OCI-LY1 (cell line): Measurements from ENCODE around the gene B4GALNT1.
A peak's percentile ranks its signal among the peaks of the same experiment; 100 is the strongest.

Source experiments
- H2AFZ ChIP-seq: fragments of 200-600 bp; sonication (generic), shearing (Covaris generic); 2 replicates; pipeline ENCODE4 v1.6.0; 2014; ENCODE audit warnings: antibody characterized with exemption, mild to moderate bottlenecking, low read length
- H3F3A ChIP-seq: fragments of 200-600 bp; sonication (generic), shearing (Covaris generic); 2 replicates; pipeline ENCODE4 v1.6.0; 2014; ENCODE audit warnings: mild to moderate bottlenecking, antibody characterized with exemption, low read length, moderate library complexity; ENCODE audit not compliant: insufficient read depth
- H3K27ac ChIP-seq: fragments of 200-600 bp; sonication (generic); 2 replicates; pipeline ENCODE4 v1.5.1; 2014; ENCODE audit warnings: low read length, mixed run types, mild to moderate bottlenecking, low read depth; ENCODE audit not compliant: poor library complexity, severe bottlenecking
- H3K27me3 ChIP-seq: fragments of 200-600 bp; sonication (generic); 2 replicates; pipeline ENCODE4 v1.6.0; 2014; ENCODE audit warnings: antibody characterized with exemption, mild to moderate bottlenecking, low read length, moderate library complexity; ENCODE audit not compliant: insufficient read depth
- H3K36me3 ChIP-seq: fragments of 200-600 bp; sonication (generic); 2 replicates; pipeline ENCODE4 v1.6.1; 2014; ENCODE audit warnings: mild to moderate bottlenecking, antibody characterized with exemption, low read length, moderate library complexity, mixed read lengths; ENCODE audit not compliant: insufficient read depth
- H3K4me1 ChIP-seq: fragments of 200-600 bp; sonication (generic); 2 replicates; pipeline ENCODE4 v1.5.1; 2014; ENCODE audit warnings: mild to moderate bottlenecking, low read length, moderate library complexity; ENCODE audit not compliant: insufficient read depth, severe bottlenecking
- H3K4me2 ChIP-seq: fragments of 200-600 bp; sonication (generic), shearing (Covaris generic); 2 replicates; pipeline ENCODE4 v1.6.1; 2014; ENCODE audit warnings: low read length
- H3K4me3 ChIP-seq: fragments of 200-600 bp; sonication (generic); 2 replicates; pipeline ENCODE4 v1.5.1; 2014; ENCODE audit warnings: low read length, low read depth, mild to moderate bottlenecking, mixed read lengths; ENCODE audit not compliant: poor library complexity, severe bottlenecking
- H3K79me2 ChIP-seq: fragments of 200-600 bp; shearing (Covaris generic); 2 replicates; pipeline ENCODE4 v1.6.1; 2016; ENCODE audit warnings: mixed run types, low read length, mixed read lengths; ENCODE audit not compliant: insufficient read depth
- H3K9ac ChIP-seq: fragments of 200-600 bp; sonication (generic), shearing (Covaris generic); 2 replicates; pipeline ENCODE4 v1.6.1; 2014; ENCODE audit warnings: mild to moderate bottlenecking, low read length, mixed read lengths
- H3K9me2 ChIP-seq: fragments of 200-600 bp; sonication (generic), shearing (Covaris generic); 2 replicates; pipeline ENCODE4 v1.6.1; 2014; ENCODE audit warnings: low read depth, mild to moderate bottlenecking, low read length, mixed read lengths
- H3K9me3 ChIP-seq: fragments of 200-600 bp; shearing (Covaris generic); 2 replicates; pipeline ENCODE4 v1.6.1; 2014; ENCODE audit warnings: low read length, mixed read lengths
- H4K20me1 ChIP-seq: fragments of 200-600 bp; sonication (generic), shearing (Covaris generic); 2 replicates; pipeline ENCODE4 v1.6.0; 2016; ENCODE audit warnings: mild to moderate bottlenecking, low read length; ENCODE audit not compliant: insufficient read depth
- CTCF ChIP-seq: fragments of 200-600 bp; sonication (generic), shearing (Covaris generic); IDR thresholded peaks from 2 replicates; pipeline ENCODE4 v1.5.1; 2017; ENCODE audit warnings: mild to moderate bottlenecking, antibody characterized with exemption, low read length, moderate library complexity, mixed read lengths
- EZH2 ChIP-seq: fragments of 200-600 bp; sonication (generic), shearing (Covaris generic); IDR thresholded peaks from 2 replicates; pipeline ENCODE4 v1.8.0; 2017; ENCODE audit warnings: borderline replicate concordance, mixed run types, mild to moderate bottlenecking, antibody characterized with exemption, low read length, moderate library complexity, mixed read lengths

B4GALNT1 gene

GRCh38 chr12:57622293-57623245 is 10.4 kb downstream of the B4GALNT1 start:
- Histone ChIP-seq H3K4me1 (peaks cover 9% of the 10 kb centered on the region), H3K27ac (no peak overlapping the region), H2AFZ (no peak overlapping the region), H3K27me3 (peaks cover 6% of the 10 kb centered on the region), H3K9ac (no peak overlapping the region), H3K4me2 (no peak overlapping the region), H3K36me3 (no peaks in the 10 kb centered on the region), H3K79me2 (no peaks in the 10 kb centered on the region), H4K20me1 (no peaks in the 10 kb centered on the region), H3K9me3 (no peaks in the 10 kb centered on the region), H3K9me2 (no peaks in the 10 kb centered on the region), H3F3A (no peaks in the 10 kb centered on the region), H3K4me3 (no peak overlapping the region)
- TF ChIP-seq EZH2: no peak
- no peak for TF ChIP-seq CTCF

GRCh38 chr12:57621497-57622292 is 11.3 kb downstream of the B4GALNT1 start:
- Histone ChIP-seq H4K20me1 (no peaks in the 10 kb centered on the region), H3K9me2 (no peaks in the 10 kb centered on the region), H2AFZ (no peak overlapping the region), H3K27me3 (peaks cover 6% of the 10 kb centered on the region), H3K4me1 (peaks cover 9% of the 10 kb centered on the region), H3K36me3 (no peaks in the 10 kb centered on the region), H3K79me2 (no peaks in the 10 kb centered on the region), H3K4me2 (peak overlapping the region; percentile 58; the same call in 1 of the 2 replicates), H3K4me3 (peak overlapping the region; percentile 34), H3K9me3 (no peaks in the 10 kb centered on the region), H3K27ac (no peak overlapping the region), H3K9ac (no peak overlapping the region), H3F3A (no peaks in the 10 kb centered on the region)
- TF ChIP-seq EZH2 (no peak), CTCF (peak; percentile 77)

- Histone ChIP-seq H3K36me3 (no peaks in the 10 kb centered on the region), H3K4me1 (peaks cover 9% of the 10 kb centered on the region), H3K4me3 (peak overlapping the region; percentile 34), H3K79me2 (no peaks in the 10 kb centered on the region), H3K27me3 (peaks cover 6% of the 10 kb centered on the region), H3K4me2 (peak overlapping the region; percentile 58; the same call in 1 of the 2 replicates), H3F3A (no peaks in the 10 kb centered on the region), H3K9me2 (no peaks in the 10 kb centered on the region), H2AFZ (no peak overlapping the region), H3K27ac (no peak overlapping the region), H4K20me1 (no peaks in the 10 kb centered on the region), H3K9me3 (no peaks in the 10 kb centered on the region), H3K9ac (no peak overlapping the region)
- TF ChIP-seq CTCF (no peak), EZH2 (no peak)
Measured at GRCh38 chr12:57620936-57621496, 12.0 kb downstream of the B4GALNT1 start.
